Adipose tissue (tissue), 3 donors: ENCODE results near the gene LTBP4. TPM values are rescaled to one million over a fixed set of nuclear protein-coding genes. Genes with fewer than 3 reads are reported as not detected.

Experiments
- H3K27ac ChIP-seq: one replicate; pipeline ENCODE4 v1.5.1; 2013; ENCODE audit warnings: low read depth, low read length
- WGBS, 3 donors: extraction: QIAGEN DNeasy Blood & Tissue Kit; methylation state at CpG; one replicate each; pipeline ENCODE4 v1.1.7; 2013; 5-methylcytosine and 5-hydroxymethylcytosine counted together
- polyA plus RNA-seq, 3 donors: library from polyadenylated mRNA; stranded (reverse); fragments of 200-250 nt; gene quantifications; one replicate each; pipeline ENCODE4 v1.2.3, GENCODE V29; 2013
- donor health status: healthy with polysubstance abuse.
- donor health status: Bipolar disorder and iron deficiency.
- donor health status: healthy.

LTBP4 gene
- polyA plus RNA-seq, 3 donors: 35.5 to 125 (median 124) TPM

- WGBS, 3 donors: 1 to 5% (median 5%) methylated on average over 58 to 71 of the region's 71 CpGs
- H3K27ac ChIP-seq: no peak overlapping the region
Measured at GRCh38 chr19:40605216-40605971, 4.2 kb downstream of the LTBP4 start.

- WGBS, 3 donors: 57 to 70% (median 59%) methylated on average over 31 of the region's 31 CpGs
- H3K27ac ChIP-seq: no peak overlapping the region
Measured at GRCh38 chr19:40607311-40608239, 6.4 kb downstream of the LTBP4 start.

- H3K27ac ChIP-seq: no peak overlapping the region
- 87 to 91% (median 90%) methylated on average over 14 of the region's 14 CpGs for WGBS, 3 donors
Measured at GRCh38 chr19:40608240-40608621, 7.1 kb downstream of the LTBP4 start.

- WGBS, 3 donors: 67 to 82% (median 68%) methylated on average over 4 of the region's 4 CpGs
- H3K27ac ChIP-seq: no peak overlapping the region
Measured at GRCh38 chr19:40608957-40609356, 7.8 kb downstream of the LTBP4 start.

GRCh38 chr19:40609561-40610395 lies 8.6 kb downstream of the LTBP4 start:
- WGBS, 3 donors: 9 to 12% (median 10%) methylated on average over 43 to 50 of the region's 50 CpGs
- no peak overlapping the region for H3K27ac ChIP-seq

- 25 to 35% (median 34%) methylated on average over 29 of the region's 29 CpGs for WGBS, 3 donors
- no peak overlapping the region for H3K27ac ChIP-seq
Measured at GRCh38 chr19:40610396-40611064, 9.4 kb downstream of the LTBP4 start.

GRCh38 chr19:40611096-40611495 lies 9.9 kb downstream of the LTBP4 start:
- H3K27ac ChIP-seq: no peak overlapping the region
- WGBS, 3 donors: 84 to 93% (median 86%) methylated on average over 15 of the region's 15 CpGs

- WGBS, 3 donors: 92 to 96% (median 92%) methylated on average over 10 of the region's 10 CpGs
- no peak overlapping the region for H3K27ac ChIP-seq
Measured at GRCh38 chr19:40611900-40612698, 10.9 kb downstream of the LTBP4 start.

- H3K27ac ChIP-seq: no peak overlapping the region
- WGBS, 3 donors: 29 to 37% (median 31%) methylated on average over 50 of the region's 50 CpGs
Measured at GRCh38 chr19:40612831-40613689, 11.9 kb downstream of the LTBP4 start.

- WGBS, 3 donors: 9 to 14% (median 10%) methylated on average over 55 to 67 of the region's 67 CpGs
- no peak overlapping the region for H3K27ac ChIP-seq
Measured at GRCh38 chr19:40613690-40614621, 12.8 kb downstream of the LTBP4 start.

- WGBS, 3 donors: 7 to 37% (median 21%) methylated on average over 27 of the region's 27 CpGs
- no peak overlapping the region for H3K27ac ChIP-seq
Measured at GRCh38 chr19:40614622-40615411, 13.6 kb downstream of the LTBP4 start.

- 83 to 93% (median 84%) methylated on average over 5 of the region's 5 CpGs for WGBS, 3 donors
- H3K27ac ChIP-seq: no peak overlapping the region
Measured at GRCh38 chr19:40616178-40616577, 15.0 kb downstream of the LTBP4 start.

- 93 to 97% (median 96%) methylated on average over 17 of the region's 17 CpGs for WGBS, 3 donors
- H3K27ac ChIP-seq: no peak overlapping the region
Measured at GRCh38 chr19:40616941-40617340, 15.8 kb downstream of the LTBP4 start.

- WGBS, 3 donors: 88 to 92% (median 91%) methylated on average over 4 of the region's 4 CpGs
- no peak overlapping the region for H3K27ac ChIP-seq
Measured at GRCh38 chr19:40617961-40618360, 16.8 kb downstream of the LTBP4 start.
